Testis (tissue), 3 donors: ENCODE results near the gene PPHLN1. TPM values are rescaled to one million over a fixed set of nuclear protein-coding genes. Genes with fewer than 3 reads are reported as not detected.

ENCODE experiments used
- DNase-seq: peaks from one replicate; pipeline ENCODE4 v3.0.0-alpha.2; 2019
- H3K27ac ChIP-seq, 2 donors: fragments of 200-600 bp; sonication (generic); one replicate each; pipeline ENCODE4 v1.5.1; 2019
- H3K27me3 ChIP-seq: fragments of 200-600 bp; sonication (generic); one replicate; pipeline ENCODE4 v1.5.1; 2019
- H3K36me3 ChIP-seq: fragments of 200-600 bp; sonication (generic); one replicate; pipeline ENCODE4 v1.5.1; 2017; ENCODE audit warnings: low read depth; ENCODE audit errors: missing control alignments
- H3K4me1 ChIP-seq: fragments of 200-600 bp; sonication (generic); one replicate; pipeline ENCODE4 v1.5.1; 2019
- H3K4me3 ChIP-seq, 2 donors: fragments of 200-600 bp; sonication (generic); one replicate each; pipeline ENCODE4 v1.5.1; 2017 to 2019
- H3K9me3 ChIP-seq: fragments of 200-600 bp; sonication (generic); one replicate; pipeline ENCODE4 v1.5.1; 2017
- POLR2A ChIP-seq: fragments of 450-650 bp; IDR thresholded peaks from one replicate; pipeline ENCODE4 v1.6.1; 2017; ENCODE audit warnings: antibody characterized with exemption, mild to moderate bottlenecking, moderate library complexity
- WGBS, 2 donors: methylation state at CpG; one replicate each; pipeline ENCODE4 v1.1.5; 2018; 5-methylcytosine and 5-hydroxymethylcytosine counted together
- intact Hi-C: fragments of 100-400 bp; cut with DNase I; formaldehyde crosslinking; loops from one replicate; pipeline ENCODE4 v1.15.1; 2023; ENCODE audit warnings: low total_unique reads
- polyA plus RNA-seq: library from polyadenylated mRNA; stranded (reverse); fragments of 350-450 nt; fragmentation: Illumina TruSeq; extraction: RNeasy Lipid Tissue Mini Kit (QIAGEN cat#74804); gene quantifications from one replicate; pipeline ENCODE4 v1.2.3, GENCODE V29; 2014; ENCODE audit warnings: low read depth, low replicate concordance; ENCODE audit not compliant: insufficient read depth
- total RNA-seq, 2 donors: library from RNA; depleted of rRNA; stranded (reverse); fragments of >200 nt; gene quantifications; one replicate each; pipeline ENCODE4 v1.2.3, GENCODE V29; 2016
- TF ChIP-seq, protein P1 (sequence below), 3 experiments: fragments of 450-650 bp in 2 of 3; fragments of 200-600 bp in 1 of 3; sonication (generic) in 1 of 3; IDR thresholded peaks; one replicate each; pipeline ENCODE4 v1.5.1; 2016 to 2019; ENCODE audit warnings: antibody characterized with exemption in 3 of 3, mild to moderate bottlenecking in 2 of 3, moderate library complexity in 1 of 3

PPHLN1 gene
- total and polyA plus RNA-seq, 3 donors from 2014 or later = 83.1 to 101 (median 91.7) TPM

DNA sequence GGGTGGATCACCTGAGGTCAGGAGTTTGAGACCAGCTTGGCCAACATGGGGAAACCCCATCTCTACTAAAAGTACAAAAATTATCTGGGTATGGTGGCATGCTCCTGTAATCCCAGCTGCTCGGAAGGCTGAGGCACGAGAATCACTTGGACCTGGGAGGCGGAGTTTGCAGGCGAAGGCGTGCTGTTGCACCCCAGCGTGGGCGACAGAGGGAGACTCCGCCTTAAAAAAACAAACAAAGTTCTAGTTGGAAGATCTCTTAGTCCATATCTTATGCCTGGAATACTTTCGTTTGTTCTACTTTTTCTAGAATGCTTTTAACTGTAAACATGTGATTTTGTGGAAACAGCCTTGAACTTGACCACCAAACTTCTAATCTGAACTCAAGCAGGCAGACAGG is 38.7 kb downstream of the PPHLN1 start:
- H3K4me1 ChIP-seq = no peaks in the 10 kb centered on the region
- no peaks in the 10 kb centered on the region for H3K27me3 ChIP-seq
- DNase-seq = no peak
- TF ChIP-seq POLR2A = no peak
- TF ChIP-seq, protein P1, sequence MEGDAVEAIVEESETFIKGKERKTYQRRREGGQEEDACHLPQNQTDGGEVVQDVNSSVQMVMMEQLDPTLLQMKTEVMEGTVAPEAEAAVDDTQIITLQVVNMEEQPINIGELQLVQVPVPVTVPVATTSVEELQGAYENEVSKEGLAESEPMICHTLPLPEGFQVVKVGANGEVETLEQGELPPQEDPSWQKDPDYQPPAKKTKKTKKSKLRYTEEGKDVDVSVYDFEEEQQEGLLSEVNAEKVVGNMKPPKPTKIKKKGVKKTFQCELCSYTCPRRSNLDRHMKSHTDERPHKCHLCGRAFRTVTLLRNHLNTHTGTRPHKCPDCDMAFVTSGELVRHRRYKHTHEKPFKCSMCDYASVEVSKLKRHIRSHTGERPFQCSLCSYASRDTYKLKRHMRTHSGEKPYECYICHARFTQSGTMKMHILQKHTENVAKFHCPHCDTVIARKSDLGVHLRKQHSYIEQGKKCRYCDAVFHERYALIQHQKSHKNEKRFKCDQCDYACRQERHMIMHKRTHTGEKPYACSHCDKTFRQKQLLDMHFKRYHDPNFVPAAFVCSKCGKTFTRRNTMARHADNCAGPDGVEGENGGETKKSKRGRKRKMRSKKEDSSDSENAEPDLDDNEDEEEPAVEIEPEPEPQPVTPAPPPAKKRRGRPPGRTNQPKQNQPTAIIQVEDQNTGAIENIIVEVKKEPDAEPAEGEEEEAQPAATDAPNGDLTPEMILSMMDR (IDR thresholded peaks at IDR 0.05) = no peak
- 84% methylated on average over 9 of the region's 9 CpGs for WGBS, 2 donors
- H3K36me3 ChIP-seq = no peaks in the 10 kb centered on the region
- no peak overlapping the region for H3K27ac ChIP-seq
- H3K9me3 ChIP-seq = no peaks in the 10 kb centered on the region
- intact Hi-C loops = no loop called here
- H3K4me3 ChIP-seq = no peak overlapping the region

DNA sequence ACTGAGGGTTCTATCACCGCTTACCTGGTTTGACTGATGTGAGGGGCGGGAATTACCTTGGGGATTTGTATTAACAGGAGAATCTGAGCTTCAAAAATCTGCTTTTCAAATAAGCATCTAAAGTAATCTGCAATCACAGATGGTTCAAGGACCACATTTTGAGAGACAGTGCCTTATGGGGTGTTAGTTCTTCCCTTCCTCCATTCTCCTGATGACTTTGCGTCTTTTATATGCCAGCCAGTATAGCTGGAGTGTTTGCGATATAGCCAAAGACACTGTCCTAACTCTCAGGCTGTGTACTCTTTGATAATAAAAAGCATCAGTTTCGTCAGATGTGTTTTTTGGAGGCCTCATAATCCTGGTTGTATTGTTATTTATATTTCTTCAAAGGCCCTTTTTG is 39.5 kb downstream of the PPHLN1 start:
- H3K4me3 ChIP-seq = no peak overlapping the region
- no peaks in the 10 kb centered on the region for H3K9me3 ChIP-seq
- H3K27ac ChIP-seq = no peak overlapping the region
- no peaks in the 10 kb centered on the region for H3K36me3 ChIP-seq
- TF ChIP-seq POLR2A = no peak
- TF ChIP-seq, protein P1 (IDR thresholded peaks at IDR 0.05) = no peak
- no peaks in the 10 kb centered on the region for H3K4me1 ChIP-seq
- no peaks in the 10 kb centered on the region for H3K27me3 ChIP-seq
- no peak for DNase-seq
- WGBS, 2 donors = 95 to 96% methylated on average over 5 of the region's 5 CpGs
- intact Hi-C loops = no loop called here

DNA sequence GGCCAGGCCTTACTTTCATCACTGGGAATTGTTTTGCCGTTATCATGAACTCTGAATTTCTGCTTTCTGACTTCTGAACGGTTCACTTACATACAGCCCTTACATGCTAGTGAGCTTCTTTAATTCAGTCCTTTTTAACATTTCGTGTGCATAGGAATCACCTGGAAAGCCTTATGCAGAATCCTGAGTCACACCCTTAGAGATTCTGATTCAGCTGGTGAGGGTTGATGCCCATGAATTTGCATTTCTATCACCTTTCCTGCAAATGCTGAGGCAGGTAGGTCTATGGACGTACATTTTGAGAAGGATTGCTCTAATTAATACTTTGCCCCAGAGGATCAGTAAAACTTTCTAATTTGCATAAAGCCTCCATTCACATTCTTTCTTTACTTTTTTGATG is 44.0 kb downstream of the PPHLN1 start:
- TF ChIP-seq POLR2A = no peak
- TF ChIP-seq, protein P1 (IDR thresholded peaks at IDR 0.05) = no peak
- H3K36me3 ChIP-seq = no peaks in the 10 kb centered on the region
- whole genome bisulfite sequencing, 2 donors = 89 to 91% methylated on average over 4 of the region's 4 CpGs
- H3K4me1 ChIP-seq = no peaks in the 10 kb centered on the region
- no peak for DNase-seq
- H3K4me3 ChIP-seq = no peak overlapping the region
- H3K9me3 ChIP-seq = no peaks in the 10 kb centered on the region
- H3K27ac ChIP-seq = no peak overlapping the region
- intact Hi-C loops = no loop called here
- no peaks in the 10 kb centered on the region for H3K27me3 ChIP-seq

DNA sequence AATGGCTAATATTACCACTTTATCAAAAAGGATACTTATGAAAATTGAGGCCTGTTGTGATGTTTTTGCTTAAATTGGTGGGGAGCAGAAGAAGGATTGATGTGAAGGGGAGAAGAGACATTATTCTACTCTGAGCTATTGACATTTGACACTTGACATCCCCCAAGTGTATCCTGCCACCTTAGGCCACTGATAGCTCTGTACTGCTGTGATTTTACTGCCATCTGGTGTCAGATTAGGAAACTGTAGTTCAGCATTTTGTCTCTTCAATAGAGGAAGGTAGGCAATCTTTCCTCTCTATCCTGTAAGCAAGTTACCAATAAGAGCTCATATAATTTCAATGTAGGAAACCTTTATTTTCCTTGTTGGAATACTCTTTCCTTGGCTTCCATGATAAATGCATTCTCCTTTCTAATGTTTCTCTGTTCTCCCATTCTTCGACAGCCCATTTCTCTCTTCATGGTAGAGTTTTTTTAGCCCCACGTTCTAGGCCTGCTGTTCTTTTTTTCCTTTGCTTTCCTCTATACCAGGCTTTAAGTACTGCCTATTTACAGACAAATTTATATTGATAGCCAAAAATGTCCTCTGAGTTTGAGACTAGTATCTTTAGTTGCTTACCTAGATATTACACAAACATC is 46.3 kb downstream of the PPHLN1 start:
- TF ChIP-seq POLR2A = no peak
- TF ChIP-seq, protein P1 (IDR thresholded peaks at IDR 0.05) = peak; percentile 32 to 56 (median 46)
- intact Hi-C loops = no loop called here
- H3K4me1 ChIP-seq = no peaks in the 10 kb centered on the region
- no peaks in the 10 kb centered on the region for H3K27me3 ChIP-seq
- H3K36me3 ChIP-seq = no peaks in the 10 kb centered on the region
- WGBS, 2 donors = 85 to 87% methylated on average over 2 of the region's 2 CpGs
- no peak overlapping the region for H3K27ac ChIP-seq
- DNase-seq = no peak
- no peaks in the 10 kb centered on the region for H3K9me3 ChIP-seq
- no peak overlapping the region for H3K4me3 ChIP-seq

DNA sequence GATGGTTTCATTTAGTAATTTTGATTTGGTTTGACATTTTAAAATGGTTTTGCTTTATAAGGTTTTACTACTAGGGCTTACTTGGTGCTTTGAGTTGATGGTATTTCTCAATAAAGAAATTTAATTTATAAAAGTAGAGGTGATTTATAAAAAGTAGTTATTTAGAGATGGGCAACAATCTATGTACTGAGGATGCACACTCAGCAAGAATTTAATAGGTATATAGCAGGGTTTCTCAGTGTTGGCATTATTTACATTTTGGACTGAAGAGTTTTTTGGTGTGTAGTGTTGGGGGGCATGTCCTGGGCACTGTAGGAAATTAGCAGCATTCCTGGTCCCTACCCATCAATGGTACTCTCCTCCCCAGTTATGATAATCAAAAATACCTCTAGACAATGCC is 47.7 kb downstream of the PPHLN1 start:
- intact Hi-C loops = no loop called here
- Histone ChIP-seq H3K27me3 (no peaks in the 10 kb centered on the region), H3K4me3 (no peak overlapping the region), H3K4me1 (no peaks in the 10 kb centered on the region), H3K27ac (no peak overlapping the region), H3K36me3 (no peaks in the 10 kb centered on the region), H3K9me3 (no peaks in the 10 kb centered on the region)
- TF ChIP-seq, protein P1 (IDR thresholded peaks at IDR 0.05) = no peak
- TF ChIP-seq POLR2A = no peak
- no peak for DNase-seq
